HEK293 (cell line): ENCODE data around the gene KXD1.

Experiments used
- HIC1 ChIP-seq: fragments of 450-650 bp; formaldehyde crosslinking; IDR thresholded peaks from 2 replicates; pipeline ENCODE4 v1.5.1; 2016; ENCODE audit warnings: missing biosample characterization, missing genetic modification characterization
- HOXD13 ChIP-seq: sonication (generic); formaldehyde crosslinking; IDR thresholded peaks from 2 replicates; pipeline ENCODE4 v1.8.0; 2022; ENCODE audit warnings: missing genetic modification reagents, borderline replicate concordance
- KLF17 ChIP-seq: fragments of 450-650 bp; formaldehyde crosslinking; IDR thresholded peaks from 2 replicates; pipeline ENCODE4 v1.5.1; 2016; ENCODE audit warnings: missing biosample characterization, missing genetic modification characterization
- KLF9 ChIP-seq: fragments of 450-650 bp; formaldehyde crosslinking; IDR thresholded peaks from 2 replicates; pipeline ENCODE4 v1.5.1; 2016; ENCODE audit warnings: missing biosample characterization, missing genetic modification characterization, low read depth
- MYNN ChIP-seq: fragments of 450-650 bp; formaldehyde crosslinking; IDR thresholded peaks from 2 replicates; pipeline ENCODE4 v1.5.1; 2016; ENCODE audit warnings: missing biosample characterization, missing genetic modification characterization, borderline replicate concordance
- PATZ1 ChIP-seq: fragments of 450-650 bp; formaldehyde crosslinking; IDR thresholded peaks from 2 replicates; pipeline ENCODE4 v1.5.1; 2016; ENCODE audit warnings: missing biosample characterization, missing genetic modification characterization
- PBX3 ChIP-seq: sonication (generic); formaldehyde crosslinking; IDR thresholded peaks from 2 replicates; pipeline ENCODE4 v1.8.1; 2022; ENCODE audit warnings: mild to moderate bottlenecking, moderate library complexity, missing genetic modification reagents
- PRDM1 ChIP-seq: fragments of 450-650 bp; formaldehyde crosslinking; IDR thresholded peaks from 2 replicates; pipeline ENCODE4; 2016; ENCODE audit warnings: missing biosample characterization, missing genetic modification characterization
- RBAK ChIP-seq: fragments of 450-650 bp; formaldehyde crosslinking; IDR thresholded peaks from 2 replicates; pipeline ENCODE4 v1.5.1; 2016; ENCODE audit warnings: missing biosample characterization, missing genetic modification characterization
- SCRT2 ChIP-seq: fragments of 450-650 bp; formaldehyde crosslinking; IDR thresholded peaks from 2 replicates; pipeline ENCODE4 v1.5.1; 2016; ENCODE audit warnings: missing biosample characterization, missing genetic modification characterization
- SP2 ChIP-seq: fragments of 450-650 bp; formaldehyde crosslinking; IDR thresholded peaks from 2 replicates; pipeline ENCODE4 v1.5.1; 2016; ENCODE audit warnings: missing biosample characterization, missing genetic modification characterization
- SP3 ChIP-seq: fragments of 450-650 bp; formaldehyde crosslinking; IDR thresholded peaks from 2 replicates; pipeline ENCODE4 v1.5.1; 2016; ENCODE audit warnings: missing biosample characterization, missing genetic modification characterization
- SP7 ChIP-seq: fragments of 450-650 bp; formaldehyde crosslinking; IDR thresholded peaks from 2 replicates; pipeline ENCODE4 v1.5.1; 2016; ENCODE audit warnings: missing biosample characterization, missing genetic modification characterization
- ZFP37 ChIP-seq: fragments of 450-650 bp; formaldehyde crosslinking; IDR thresholded peaks from 2 replicates; pipeline ENCODE4 v1.5.1; 2016; ENCODE audit warnings: missing biosample characterization, missing genetic modification characterization
- ZIC2 ChIP-seq: fragments of 450-650 bp; formaldehyde crosslinking; IDR thresholded peaks from 2 replicates; pipeline ENCODE4 v1.5.1; 2016; ENCODE audit warnings: missing biosample characterization, missing genetic modification characterization
- ZNF10 ChIP-seq: fragments of 450-650 bp; formaldehyde crosslinking; IDR thresholded peaks from 2 replicates; pipeline ENCODE4 v1.5.1; 2017; ENCODE audit warnings: missing biosample characterization, missing genetic modification characterization
- ZNF202 ChIP-seq: fragments of 450-650 bp; formaldehyde crosslinking; IDR thresholded peaks from 2 replicates; pipeline ENCODE4 v1.5.1; 2016; ENCODE audit warnings: missing biosample characterization, missing genetic modification characterization, borderline replicate concordance
- ZNF311 ChIP-seq: fragments of 450-650 bp; formaldehyde crosslinking; IDR thresholded peaks from 2 replicates; pipeline ENCODE4 v1.5.1; 2017; ENCODE audit warnings: missing biosample characterization, missing genetic modification characterization, borderline replicate concordance
- ZNF324 ChIP-seq: fragments of 450-650 bp; formaldehyde crosslinking; IDR thresholded peaks from 2 replicates; pipeline ENCODE4 v1.5.1; 2016; ENCODE audit warnings: missing biosample characterization, missing genetic modification characterization
- ZNF341 ChIP-seq: fragments of 450-650 bp; formaldehyde crosslinking; IDR thresholded peaks from 2 replicates; pipeline ENCODE4; 2016; ENCODE audit warnings: low read depth, missing biosample characterization, missing genetic modification characterization
- ZNF488 ChIP-seq: fragments of 450-650 bp; formaldehyde crosslinking; IDR thresholded peaks from 2 replicates; pipeline ENCODE4 v1.5.1; 2016; ENCODE audit warnings: missing biosample characterization, missing genetic modification characterization
- ZNF560 ChIP-seq: fragments of 450-650 bp; formaldehyde crosslinking; IDR thresholded peaks from 2 replicates; pipeline ENCODE4 v1.5.1; 2017; ENCODE audit warnings: missing biosample characterization, missing genetic modification characterization, borderline replicate concordance
- ZNF561 ChIP-seq: fragments of 450-650 bp; IDR thresholded peaks from 2 replicates; pipeline ENCODE4 v1.5.1; 2018; ENCODE audit warnings: missing biosample characterization, missing genetic modification characterization, borderline replicate concordance
- ZNF571 ChIP-seq: fragments of 450-650 bp; formaldehyde crosslinking; IDR thresholded peaks from 2 replicates; pipeline ENCODE4 v1.5.0; 2017; ENCODE audit warnings: missing biosample characterization, missing genetic modification characterization
- ZNF645 ChIP-seq: fragments of 450-650 bp; formaldehyde crosslinking; IDR thresholded peaks from 2 replicates; pipeline ENCODE4; 2016; ENCODE audit warnings: missing biosample characterization, missing genetic modification characterization
- ZNF704 ChIP-seq: fragments of 450-650 bp; formaldehyde crosslinking; IDR thresholded peaks from 2 replicates; pipeline ENCODE4 v1.5.1; 2016; ENCODE audit warnings: missing biosample characterization, missing genetic modification characterization
- ZNF76 ChIP-seq: fragments of 450-650 bp; formaldehyde crosslinking; IDR thresholded peaks from 2 replicates; pipeline ENCODE4; 2016; ENCODE audit warnings: low read depth, missing biosample characterization, missing genetic modification characterization, borderline replicate concordance
- ZNF830 ChIP-seq: fragments of 450-650 bp; IDR thresholded peaks from 2 replicates; pipeline ENCODE4 v1.5.0; 2018; ENCODE audit warnings: missing biosample characterization, missing genetic modification characterization, low read depth, mild to moderate bottlenecking, moderate library complexity

KXD1 gene

GRCh38 chr19:18557411-18558201, at the start of gene KXD1 (continued):
- no peak for TF ChIP-seq HIC1 (tag by site-specific recombination)
- no peak for TF ChIP-seq ZNF704 (tag by site-specific recombination)
- TF ChIP-seq KLF17 (tag by site-specific recombination) = no peak; the same call in 1 of the 2 replicates
- TF ChIP-seq ZNF645 = no peak
- no peak for TF ChIP-seq ZFP37
- TF ChIP-seq SCRT2 = no peak
- no peak for TF ChIP-seq ZNF488 (tag by site-specific recombination)
- no peak for TF ChIP-seq ZNF311 (tag by site-specific recombination)
- peak; percentile 79 for TF ChIP-seq SP7
- no peak for TF ChIP-seq ZNF830
- no peak for TF ChIP-seq ZNF571 (tag by site-specific recombination)
- TF ChIP-seq PRDM1 (tag by site-specific recombination) = no peak
- TF ChIP-seq KLF9 (tag by site-specific recombination) = peak; percentile 54; the same call in 1 of the 2 replicates
- peak; percentile 54; the same call in 1 of the 2 replicates for TF ChIP-seq ZNF76 (tag by site-specific recombination)
- TF ChIP-seq RBAK (tag by site-specific recombination) = no peak
- 0 out of 2 replicates have a peak, but pooled peaks have one; percentile 21 for TF ChIP-seq ZNF10 (tag by site-specific recombination)
- no peak for TF ChIP-seq HOXD13 (CRISPR knock-in tag)
- peak; percentile 87 for TF ChIP-seq ZNF561 (tag by site-specific recombination)
- TF ChIP-seq MYNN (tag by site-specific recombination) = no peak
- TF ChIP-seq PATZ1 (tag by site-specific recombination) = peak; percentile 19; the same call in 1 of the 2 replicates
- TF ChIP-seq ZNF341 = no peak
- TF ChIP-seq ZNF202 = no peak
- peak; percentile 72; the same call in 1 of the 2 replicates for TF ChIP-seq PBX3 (CRISPR knock-in tag)
- TF ChIP-seq SP3 = peak; percentile 62
- TF ChIP-seq SP2 (tag by site-specific recombination) = peak; percentile 90
- no peak for TF ChIP-seq ZNF560 (tag by site-specific recombination)
- peak; percentile 86; the same call in 1 of the 2 replicates for TF ChIP-seq ZNF324 (tag by site-specific recombination)
- TF ChIP-seq ZIC2 = no peak
